Fibroblast of the aortic adventitia (primary cell): ENCODE data around the gene MGLL. TPM values are rescaled to one million over a fixed set of nuclear protein-coding genes. Genes with fewer than 3 reads are reported as not detected.

Experiments
- DNase-seq: peaks from one replicate; pipeline ENCODE4 v3.0.0-alpha.2; 2010; ENCODE audit warnings: low read depth
- H3K4me3 ChIP-seq: 2 replicates; pipeline ENCODE4 v1.5.1; 2011; ENCODE audit warnings: low read depth, mild to moderate bottlenecking, control low read depth, low read length, moderate library complexity
- total RNA-seq: library from RNA; depleted of rRNA; stranded (reverse); fragments of >200 nt; gene quantifications from 2 replicates; pipeline ENCODE4 v1.2.3, GENCODE V29; 2012; ENCODE audit warnings: low replicate concordance
- TF ChIP-seq, protein P1 (sequence below): IDR thresholded peaks from 2 replicates; pipeline ENCODE4 v1.5.1; 2011; ENCODE audit warnings: mild to moderate bottlenecking, low read length, control low read depth, inconsistent platforms; ENCODE audit not compliant: insufficient read depth

MGLL gene
- total RNA-seq, 1 donor: 25.8 TPM

DNA sequence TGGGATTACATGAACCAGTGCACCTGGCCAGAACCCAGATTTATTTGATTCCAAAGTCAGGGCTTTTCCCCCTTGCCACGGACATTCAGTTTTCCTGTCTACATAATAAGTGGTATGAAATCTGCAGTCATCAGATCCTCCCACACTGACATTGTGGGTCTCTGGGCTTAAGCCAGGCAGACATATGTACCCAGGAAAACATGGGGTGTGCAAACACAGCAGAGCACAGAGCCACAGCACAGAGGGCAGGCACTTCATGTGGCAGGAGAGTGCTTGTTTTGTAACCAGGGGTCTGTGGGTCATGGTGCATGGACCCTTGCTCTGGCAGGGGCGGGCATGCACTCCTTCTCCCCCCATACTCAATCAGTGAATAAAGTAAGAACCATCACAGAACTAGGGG is 155.6 kb downstream of the MGLL start:
- TF ChIP-seq, protein P1, sequence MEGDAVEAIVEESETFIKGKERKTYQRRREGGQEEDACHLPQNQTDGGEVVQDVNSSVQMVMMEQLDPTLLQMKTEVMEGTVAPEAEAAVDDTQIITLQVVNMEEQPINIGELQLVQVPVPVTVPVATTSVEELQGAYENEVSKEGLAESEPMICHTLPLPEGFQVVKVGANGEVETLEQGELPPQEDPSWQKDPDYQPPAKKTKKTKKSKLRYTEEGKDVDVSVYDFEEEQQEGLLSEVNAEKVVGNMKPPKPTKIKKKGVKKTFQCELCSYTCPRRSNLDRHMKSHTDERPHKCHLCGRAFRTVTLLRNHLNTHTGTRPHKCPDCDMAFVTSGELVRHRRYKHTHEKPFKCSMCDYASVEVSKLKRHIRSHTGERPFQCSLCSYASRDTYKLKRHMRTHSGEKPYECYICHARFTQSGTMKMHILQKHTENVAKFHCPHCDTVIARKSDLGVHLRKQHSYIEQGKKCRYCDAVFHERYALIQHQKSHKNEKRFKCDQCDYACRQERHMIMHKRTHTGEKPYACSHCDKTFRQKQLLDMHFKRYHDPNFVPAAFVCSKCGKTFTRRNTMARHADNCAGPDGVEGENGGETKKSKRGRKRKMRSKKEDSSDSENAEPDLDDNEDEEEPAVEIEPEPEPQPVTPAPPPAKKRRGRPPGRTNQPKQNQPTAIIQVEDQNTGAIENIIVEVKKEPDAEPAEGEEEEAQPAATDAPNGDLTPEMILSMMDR: no peak
- no peak for DNase-seq
- no peak overlapping the region for H3K4me3 ChIP-seq

DNA sequence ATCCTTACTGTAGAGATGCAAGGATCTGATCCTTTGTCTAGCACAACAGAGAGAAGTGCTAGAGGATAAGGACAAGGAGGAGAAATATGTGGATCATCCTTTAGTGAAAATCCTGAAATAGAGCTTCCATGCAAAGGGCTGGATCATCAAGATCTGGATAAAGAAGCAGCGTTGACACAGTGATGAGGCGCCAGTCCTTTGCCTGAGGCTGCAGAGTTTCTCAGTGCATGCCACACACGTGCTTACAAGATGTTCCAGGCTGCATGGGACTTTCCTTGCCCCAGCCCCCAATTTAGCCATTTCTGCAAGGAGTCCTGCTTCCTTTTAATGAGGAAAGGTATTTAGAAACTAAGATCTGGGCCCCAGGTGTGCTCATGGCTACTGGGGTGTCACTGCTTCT is 156.7 kb downstream of the MGLL start:
- no peak overlapping the region for H3K4me3 ChIP-seq
- TF ChIP-seq, protein P1: no peak
- DNase-seq: no peak

DNA sequence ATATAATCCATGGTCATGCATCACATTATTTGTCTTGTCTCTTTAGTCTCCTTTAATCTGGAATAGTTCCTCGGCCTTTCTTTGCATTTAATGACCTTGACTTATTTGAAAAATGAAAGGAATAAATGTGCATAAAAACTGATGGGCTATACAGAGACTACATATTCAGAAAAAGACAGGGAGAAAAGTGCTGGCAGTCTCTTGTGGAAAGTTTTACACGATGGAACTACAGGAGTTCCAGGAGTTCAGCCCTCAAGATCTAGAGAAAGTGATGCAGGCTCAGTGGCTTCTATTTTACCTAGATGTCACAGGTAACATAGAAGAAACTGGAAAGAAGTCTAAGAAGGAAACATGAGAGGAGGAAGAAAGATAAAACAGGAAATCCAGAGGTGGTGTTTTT is 157.2 kb downstream of the MGLL start:
- no peak overlapping the region for H3K4me3 ChIP-seq
- DNase-seq: no peak
- TF ChIP-seq, protein P1: no peak

DNA sequence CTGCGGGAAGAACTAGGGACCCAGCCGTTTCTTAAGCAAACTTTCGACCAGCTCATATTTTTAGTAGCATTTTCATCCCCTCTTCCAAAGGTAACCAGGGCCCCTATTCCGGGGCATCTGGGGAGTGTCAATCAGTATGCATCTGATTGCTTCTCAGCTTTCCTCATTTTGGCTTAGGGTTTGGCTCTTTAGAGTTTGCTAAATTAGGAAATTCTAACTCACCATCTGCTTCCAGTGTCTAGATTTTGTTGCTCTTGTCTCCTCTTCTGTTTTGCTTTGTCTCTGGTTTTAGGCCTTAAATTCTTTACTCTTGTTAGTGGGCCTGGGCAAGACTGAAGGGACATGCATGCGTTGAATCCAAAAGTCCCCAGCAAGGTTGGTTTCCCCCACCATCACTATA is 159.2 kb downstream of the MGLL start:
- DNase-seq: no peak
- TF ChIP-seq, protein P1: no peak
- H3K4me3 ChIP-seq: no peak overlapping the region

DNA sequence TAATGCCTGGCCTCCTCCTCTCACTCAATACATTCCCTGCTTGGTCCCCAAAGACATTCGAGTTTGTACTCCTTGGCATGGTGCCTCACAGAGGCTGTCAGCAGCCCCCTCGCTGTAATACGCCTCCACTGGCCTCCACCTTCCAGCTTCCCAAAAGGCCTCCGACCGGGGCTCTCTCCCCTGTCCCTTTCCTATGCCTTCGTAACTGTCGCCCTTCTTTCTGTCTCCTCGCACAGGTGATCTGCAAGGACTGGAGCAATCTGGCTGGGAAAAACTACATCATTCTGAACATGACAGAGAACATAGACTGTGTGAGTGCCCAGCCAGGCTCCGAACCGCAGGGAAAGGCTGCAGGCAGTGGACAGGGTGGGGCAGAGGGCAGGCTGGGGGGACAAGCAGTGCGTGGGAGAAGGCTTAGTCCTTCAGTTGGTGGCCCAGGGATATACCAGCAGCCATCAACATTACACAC is 160.3 kb downstream of the MGLL start:
- DNase-seq: no peak
- H3K4me3 ChIP-seq: no peak overlapping the region
- TF ChIP-seq, protein P1: no peak

DNA sequence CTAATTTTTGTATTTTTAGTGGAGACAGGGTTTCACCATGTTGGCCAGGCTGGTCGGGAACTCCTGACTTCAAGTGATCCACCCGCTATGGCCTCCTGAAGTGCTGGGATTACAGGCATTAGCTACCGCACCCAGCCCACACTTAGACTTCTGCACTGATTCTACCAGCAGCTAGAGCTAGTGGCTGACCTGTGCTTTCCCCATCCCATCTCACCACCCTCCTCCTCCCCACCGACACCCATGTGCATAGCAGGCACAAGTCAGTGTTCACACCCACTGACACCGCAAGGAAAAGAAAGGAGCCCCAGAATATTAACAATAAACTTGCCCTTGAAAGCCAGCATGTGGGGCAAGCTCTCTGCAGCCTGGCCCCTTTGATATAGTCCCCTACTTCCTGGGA is 160.7 kb downstream of the MGLL start:
- TF ChIP-seq, protein P1: no peak
- no peak overlapping the region for H3K4me3 ChIP-seq
- no peak for DNase-seq

DNA sequence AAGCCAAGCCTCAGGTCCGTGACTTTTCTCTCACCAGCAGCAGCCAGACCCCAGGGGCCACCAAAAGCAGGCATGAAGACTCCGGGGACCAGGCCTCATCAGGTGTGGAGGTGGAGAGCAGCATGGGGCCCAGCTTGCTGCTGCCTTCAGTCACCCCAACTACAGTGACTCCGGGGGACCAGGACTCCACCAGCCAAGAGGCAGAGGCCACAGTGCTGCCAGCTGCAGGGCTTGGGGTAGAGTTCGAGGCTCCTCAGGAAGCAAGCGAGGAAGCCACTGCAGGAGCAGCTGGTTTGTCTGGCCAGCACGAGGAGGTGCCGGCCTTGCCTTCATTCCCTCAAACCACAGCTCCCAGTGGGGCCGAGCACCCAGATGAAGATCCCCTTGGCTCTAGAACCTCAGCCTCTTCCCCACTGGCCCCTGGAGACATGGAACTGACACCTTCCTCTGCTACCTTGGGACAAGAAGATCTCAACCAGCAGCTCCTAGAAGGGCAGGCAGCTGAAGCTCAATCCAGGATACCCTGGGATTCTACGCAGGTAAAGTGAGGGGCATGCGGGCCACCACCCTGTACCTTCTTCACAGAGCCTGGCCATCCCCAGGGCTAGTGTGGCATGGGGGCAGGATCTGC is 161.6 kb downstream of the MGLL start:
- H3K4me3 ChIP-seq: no peak overlapping the region
- DNase-seq: no peak
- TF ChIP-seq, protein P1: no peak
